ENCODE data around the gene CHMP1A.
"Not testable (repeated sequence)": the region's sequence is repeated elsewhere in the genome, so short reads cannot be mapped to it uniquely, and the experiment has no call there.

The CHMP1A gene

GRCh38 chr16:89657442-89658220 is at the start of gene CHMP1A, which contains the start of gene SPATA33:
Gene CHMP1A (minus strand): TSS chr16:89657708. CDS start chr16:89657588, 120 bp downstream.
Gene SPATA33 (plus strand): TSS chr16:89657836. CDS start chr16:89657912, 76 bp downstream.
- H3K4me1 Mint-ChIP-seq (ENCODE audit: low read depth), result peaks cover 30% of the 10 kb centered on the region
- peaks cover 44% of the 10 kb centered on the region for H3K36me3 Mint-ChIP-seq (ENCODE audit: low read depth)
- H3K27ac Mint-ChIP-seq, result peak within 1 kb of the TSS; percentile 88
- H3K27me3 Mint-ChIP-seq (ENCODE audit: low read depth), result no peaks in the 10 kb centered on the region
- H3K9me3 Mint-ChIP-seq, result no peaks in the 10 kb centered on the region
- H3K4me3 Mint-ChIP-seq, result peak within 1 kb of the TSS; percentile 87
- peak; percentile 91 for DNase-seq (ENCODE audit: low spot score)

- no peaks in the 10 kb centered on the region for H3K27me3 Mint-ChIP-seq (ENCODE audit: low read depth)
- no peaks in the 10 kb centered on the region for H3K9me3 Mint-ChIP-seq
- DNase-seq (ENCODE audit: low spot score), result no peak
- H3K4me3 Mint-ChIP-seq, result no peak overlapping the region
- H3K27ac Mint-ChIP-seq, result no peak overlapping the region
- peaks cover 8% of the 10 kb centered on the region for H3K4me1 Mint-ChIP-seq (ENCODE audit: low read depth)
- no peaks in the 10 kb centered on the region for H3K36me3 Mint-ChIP-seq (ENCODE audit: low read depth)
Observed at GRCh38 chr16:89706518-89707260, 49.2 kb upstream of the CHMP1A start.

DNA sequence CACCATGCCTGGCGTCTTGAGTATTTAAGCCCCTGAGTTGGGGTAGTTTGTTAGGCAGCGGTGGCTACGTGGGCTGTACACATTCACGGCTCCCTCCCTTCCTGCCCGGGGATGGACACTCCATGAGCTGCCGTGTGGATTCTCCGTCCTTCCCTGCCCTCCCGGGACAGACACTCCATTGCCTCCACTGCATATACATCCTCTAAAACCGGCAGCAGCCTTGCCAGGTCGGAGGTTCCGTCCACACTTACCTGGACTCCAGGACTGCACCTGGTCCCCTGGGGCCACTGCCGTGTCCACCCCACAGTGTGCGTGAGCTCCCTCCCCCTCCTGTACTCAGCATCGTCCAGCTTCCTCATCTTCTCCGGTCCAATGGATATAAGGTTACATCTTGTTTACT is 47.5 kb upstream of the CHMP1A start:
- no peaks in the 10 kb centered on the region for H3K27me3 Mint-ChIP-seq (ENCODE audit: low read depth)
- peaks cover 11% of the 10 kb centered on the region for H3K4me1 Mint-ChIP-seq (ENCODE audit: low read depth)
- no peak overlapping the region for H3K4me3 Mint-ChIP-seq
- no peak for DNase-seq (ENCODE audit: low spot score)
- H3K36me3 Mint-ChIP-seq (ENCODE audit: low read depth), result peaks cover 1% of the 10 kb centered on the region
- no peaks in the 10 kb centered on the region for H3K9me3 Mint-ChIP-seq
- no peak overlapping the region for H3K27ac Mint-ChIP-seq

- H3K27me3 Mint-ChIP-seq (ENCODE audit: low read depth), result no peaks in the 10 kb centered on the region
- DNase-seq (ENCODE audit: low spot score), result no peak
- no peaks in the 10 kb centered on the region for H3K9me3 Mint-ChIP-seq
- no peak overlapping the region for H3K27ac Mint-ChIP-seq
- H3K36me3 Mint-ChIP-seq (ENCODE audit: low read depth), result peaks cover 3% of the 10 kb centered on the region
- no peak overlapping the region for H3K4me3 Mint-ChIP-seq
- peaks cover 13% of the 10 kb centered on the region for H3K4me1 Mint-ChIP-seq (ENCODE audit: low read depth)
Observed at GRCh38 chr16:89704281-89704680, 46.8 kb upstream of the CHMP1A start.

DNA sequence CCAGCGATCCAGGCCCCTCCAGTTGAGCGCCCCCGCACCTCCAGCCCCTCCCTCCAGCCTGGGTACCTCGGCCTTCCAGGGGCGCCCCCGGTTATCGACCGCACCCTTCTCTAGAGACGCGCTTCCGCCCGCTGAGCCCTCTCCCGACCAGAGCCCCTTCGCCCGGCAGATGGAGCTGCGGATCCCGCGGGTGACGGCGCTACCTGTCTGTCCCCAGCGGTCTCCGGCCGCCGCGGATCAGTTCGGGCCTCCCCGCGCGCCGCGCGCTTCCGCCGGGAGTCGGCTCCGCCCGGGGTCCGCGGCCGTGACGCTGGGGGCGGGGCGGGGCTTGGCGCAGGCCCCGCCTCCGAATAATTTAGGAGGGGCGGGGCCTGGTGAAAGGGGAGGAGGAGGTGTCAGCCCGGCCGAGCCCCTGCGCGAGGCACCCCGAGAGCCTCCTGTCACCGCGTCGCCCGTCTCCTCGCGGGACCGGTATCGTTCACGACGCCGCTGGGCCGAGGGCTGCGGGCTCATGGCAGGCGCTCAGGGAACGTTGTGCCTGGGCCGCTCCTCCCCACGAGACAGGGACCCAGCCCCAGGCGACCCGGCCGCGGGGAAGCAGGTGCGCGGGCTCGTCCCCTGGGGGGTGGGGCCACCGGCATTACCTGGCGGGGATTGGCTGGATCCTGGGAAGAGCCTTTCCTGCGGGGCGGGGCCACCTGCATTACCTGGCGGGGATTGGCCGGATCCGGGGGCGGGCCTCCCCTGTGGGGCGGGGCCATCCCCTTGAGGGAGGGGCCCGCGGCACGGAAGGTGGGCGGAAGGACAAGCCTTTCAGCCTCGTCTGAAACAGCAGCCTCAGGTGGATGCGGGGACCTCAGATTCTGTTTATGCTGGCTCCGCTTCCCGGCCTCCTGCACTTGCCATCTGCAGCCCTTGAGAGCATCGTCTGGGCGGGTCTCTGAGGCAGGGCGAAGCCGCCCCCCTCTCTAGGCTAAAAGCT is 44.2 kb upstream of the CHMP1A start, which contains the start of gene SPATA2L:
SPATA2L (minus strand) TSS at position 281 of the 982 bp plus-strand sequence. CDS start 473 bp downstream, outside the sequence.
- H3K36me3 Mint-ChIP-seq (ENCODE audit: low read depth), result peaks cover 3% of the 10 kb centered on the region
- DNase-seq (ENCODE audit: low spot score), result peak; percentile 95
- H3K4me3 Mint-ChIP-seq, result peak within 1 kb of the TSS; percentile 73
- H3K27ac Mint-ChIP-seq, result peak within 1 kb of the TSS; percentile 87
- no peaks in the 10 kb centered on the region for H3K9me3 Mint-ChIP-seq
- no peaks in the 10 kb centered on the region for H3K27me3 Mint-ChIP-seq (ENCODE audit: low read depth)
- H3K4me1 Mint-ChIP-seq (ENCODE audit: low read depth), result peaks cover 15% of the 10 kb centered on the region

GRCh38 chr16:89700649-89701424 is 43.3 kb upstream of the CHMP1A start:
- Mint-ChIP-seq H3K36me3 (ENCODE audit: low read depth) (peaks cover 3% of the 10 kb centered on the region), H3K27ac (peak overlapping the region; percentile 87), H3K27me3 (ENCODE audit: low read depth) (no peaks in the 10 kb centered on the region), H3K4me3 (peak overlapping the region; percentile 73), H3K4me1 (ENCODE audit: low read depth) (peaks cover 14% of the 10 kb centered on the region), H3K9me3 (no peaks in the 10 kb centered on the region)
- peak; percentile 54 for DNase-seq (ENCODE audit: low spot score)

GRCh38 chr16:89700100-89700648 is 42.7 kb upstream of the CHMP1A start:
- peak; percentile 97 for DNase-seq (ENCODE audit: low spot score)
- Mint-ChIP-seq H3K27me3 (ENCODE audit: low read depth) (no peaks in the 10 kb centered on the region), H3K27ac (peak overlapping the region; percentile 72), H3K4me1 (ENCODE audit: low read depth) (peaks cover 12% of the 10 kb centered on the region), H3K9me3 (no peaks in the 10 kb centered on the region), H3K4me3 (peak overlapping the region; percentile 64), H3K36me3 (ENCODE audit: low read depth) (peaks cover 3% of the 10 kb centered on the region)

- H3K27ac Mint-ChIP-seq; DNase-seq (ENCODE audit: low spot score); H3K36me3 Mint-ChIP-seq (ENCODE audit: low read depth); H3K27me3 Mint-ChIP-seq (ENCODE audit: low read depth); H3K9me3 Mint-ChIP-seq: not testable (repeated sequence)
- H3K4me1 Mint-ChIP-seq (ENCODE audit: low read depth), result peaks cover 12% of the 10 kb centered on the region
- peak overlapping the region; percentile 64 for H3K4me3 Mint-ChIP-seq
Observed at GRCh38 chr16:89699629-89700099, 42.2 kb upstream of the CHMP1A start.

DNA sequence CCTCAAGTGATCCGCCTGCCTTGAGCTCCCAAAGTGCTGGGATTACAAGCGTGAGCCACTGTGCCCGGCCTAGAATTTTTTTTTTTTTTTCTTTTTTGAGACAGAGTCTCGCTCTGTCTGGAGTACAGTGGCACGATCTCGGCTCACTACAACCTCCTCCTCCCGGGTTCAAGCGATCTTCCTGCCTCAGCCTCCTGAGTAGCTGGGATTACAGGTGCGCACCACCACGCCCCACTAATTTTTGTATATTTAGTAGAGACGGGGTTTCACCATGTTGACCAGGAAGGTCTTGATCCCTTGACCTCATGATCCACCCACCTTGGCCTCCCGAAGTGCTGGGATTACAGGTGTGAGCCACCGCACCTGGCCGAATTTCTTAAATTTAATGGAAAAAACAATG is 41.2 kb upstream of the CHMP1A start:
- not testable (repeated sequence) for H3K36me3 Mint-ChIP-seq (ENCODE audit: low read depth); H3K27me3 Mint-ChIP-seq (ENCODE audit: low read depth); DNase-seq (ENCODE audit: low spot score); H3K9me3 Mint-ChIP-seq; H3K4me3 Mint-ChIP-seq; H3K27ac Mint-ChIP-seq
- peaks cover 12% of the 10 kb centered on the region for H3K4me1 Mint-ChIP-seq (ENCODE audit: low read depth)

GRCh38 chr16:89697616-89698331 is 40.3 kb upstream of the CHMP1A start:
- H3K36me3 Mint-ChIP-seq (ENCODE audit: low read depth), result peaks cover 11% of the 10 kb centered on the region
- DNase-seq (ENCODE audit: low spot score), result no peak
- H3K27ac Mint-ChIP-seq, result no peak overlapping the region

GRCh38 chr16:89697161-89697615 is 39.7 kb upstream of the CHMP1A start:
- peaks cover 9% of the 10 kb centered on the region for H3K4me1 Mint-ChIP-seq (ENCODE audit: low read depth)
- no peak overlapping the region for H3K27ac Mint-ChIP-seq
- no peak overlapping the region for H3K4me3 Mint-ChIP-seq
- H3K9me3 Mint-ChIP-seq, result no peaks in the 10 kb centered on the region
- no peaks in the 10 kb centered on the region for H3K27me3 Mint-ChIP-seq (ENCODE audit: low read depth)
- H3K36me3 Mint-ChIP-seq (ENCODE audit: low read depth), result peaks cover 11% of the 10 kb centered on the region
- DNase-seq (ENCODE audit: low spot score), result no peak

More at GRCh38 chr16:89697616-89698331, 40.3 kb upstream of the CHMP1A start:
- Mint-ChIP-seq H3K4me1 (ENCODE audit: low read depth) (peaks cover 12% of the 10 kb centered on the region), H3K9me3 (no peaks in the 10 kb centered on the region), H3K4me3 (no peak overlapping the region), H3K27me3 (ENCODE audit: low read depth) (no peaks in the 10 kb centered on the region)

- H3K4me3 Mint-ChIP-seq, result no peak overlapping the region
- H3K27me3 Mint-ChIP-seq (ENCODE audit: low read depth), result no peaks in the 10 kb centered on the region
- DNase-seq (ENCODE audit: low spot score), result peak; percentile 32
- no peak overlapping the region for H3K27ac Mint-ChIP-seq
- H3K9me3 Mint-ChIP-seq, result no peaks in the 10 kb centered on the region
- peaks cover 11% of the 10 kb centered on the region for H3K36me3 Mint-ChIP-seq (ENCODE audit: low read depth)
- peaks cover 9% of the 10 kb centered on the region for H3K4me1 Mint-ChIP-seq (ENCODE audit: low read depth)
Observed at GRCh38 chr16:89696670-89697128, 39.2 kb upstream of the CHMP1A start.
